Mesenchymal stem cell (in vitro differentiated cells and primary cell): Measurements from ENCODE around the gene OTUD4.

Source experiments
- DNase-seq: peaks from one replicate; pipeline ENCODE4 v3.0.0-alpha.2; 2013
- H2AFZ ChIP-seq: one replicate; pipeline ENCODE4 v1.6.1; 2013; ENCODE audit warnings: low read depth, mild to moderate bottlenecking, control low read depth, inconsistent platforms, low read length, moderate library complexity
- H2AK5ac ChIP-seq: 2 replicates; pipeline ENCODE4 v1.6.1; 2013; ENCODE audit warnings: low read length, moderate library complexity, mild to moderate bottlenecking, inconsistent platforms; ENCODE audit not compliant: severe bottlenecking
- H2BK120ac ChIP-seq: one replicate; pipeline ENCODE4 v1.6.1; 2013; ENCODE audit warnings: low read depth, mild to moderate bottlenecking, inconsistent platforms, low read length, moderate library complexity
- H2BK12ac ChIP-seq, 2 experiments: one replicate each; pipeline ENCODE4 v1.6.1; 2013; ENCODE audit warnings: inconsistent platforms in 2 of 2, low read length in 2 of 2, mild to moderate bottlenecking in 2 of 2, moderate library complexity in 2 of 2, control low read depth in 1 of 2
- H2BK15ac ChIP-seq: one replicate; pipeline ENCODE4 v1.6.1; 2013; ENCODE audit warnings: mild to moderate bottlenecking, low read depth, inconsistent platforms; ENCODE audit not compliant: poor library complexity, severe bottlenecking
- H2BK5ac ChIP-seq: 2 replicates; pipeline ENCODE4 v1.6.1; 2013; ENCODE audit warnings: low read depth, mild to moderate bottlenecking, low read length, control low read depth, inconsistent platforms; ENCODE audit not compliant: poor library complexity, severe bottlenecking
- H3K14ac ChIP-seq, 2 experiments: one replicate each; pipeline ENCODE4 v1.6.1; 2013; ENCODE audit warnings: inconsistent platforms in 2 of 2, low read length in 2 of 2, control low read depth in 1 of 2, mild to moderate bottlenecking in 1 of 2, moderate library complexity in 1 of 2
- H3K18ac ChIP-seq, 2 experiments: one replicate each; pipeline ENCODE4 v1.6.1; 2013; ENCODE audit warnings: inconsistent platforms in 2 of 2, low read length in 2 of 2, control low read depth in 1 of 2, low read depth in 1 of 2, mild to moderate bottlenecking in 1 of 2
- H3K23ac ChIP-seq, 2 experiments: one replicate each; pipeline ENCODE4 v1.6.1; 2013; ENCODE audit warnings: inconsistent platforms in 2 of 2, low read length in 2 of 2, mild to moderate bottlenecking in 2 of 2, moderate library complexity in 2 of 2, control low read depth in 1 of 2
- H3K27ac ChIP-seq: 2 replicates; pipeline ENCODE4 v1.5.1; 2013; ENCODE audit warnings: mild to moderate bottlenecking, moderate library complexity, low read length, control low read depth, inconsistent platforms; ENCODE audit not compliant: poor library complexity, severe bottlenecking
- H3K27me3 ChIP-seq, 2 experiments: 2 replicates each; pipeline versions ENCODE4 v1.6.1 to v1.7.0; 2013; ENCODE audit warnings: low read length in 2 of 2, mild to moderate bottlenecking in 2 of 2, moderate library complexity in 2 of 2, control low read depth in 1 of 2, inconsistent platforms in 1 of 2; ENCODE audit not compliant: control insufficient read depth in 1 of 2, insufficient read depth in 1 of 2
- H3K36me3 ChIP-seq, 2 experiments: 2 replicates each; pipeline versions ENCODE4 v1.6.1 to v1.7.0; 2013; ENCODE audit warnings: low read length in 2 of 2, control low read depth in 1 of 2, inconsistent platforms in 1 of 2, low read depth in 1 of 2, mild to moderate bottlenecking in 1 of 2; ENCODE audit not compliant: insufficient read depth in 2 of 2, control insufficient read depth in 1 of 2
- H3K4ac ChIP-seq, 2 experiments: one replicate each; pipeline ENCODE4 v1.6.1; 2013; ENCODE audit warnings: inconsistent platforms in 2 of 2, low read length in 2 of 2, mild to moderate bottlenecking in 2 of 2, moderate library complexity in 2 of 2, control low read depth in 1 of 2, low read depth in 1 of 2
- H3K4me1 ChIP-seq: 2 replicates; pipeline ENCODE4 v1.6.1; 2013; ENCODE audit warnings: low read depth, low read length, control low read depth; ENCODE audit not compliant: control insufficient read depth, insufficient read depth
- H3K4me2 ChIP-seq: 2 replicates; pipeline ENCODE4 v1.6.1; 2013; ENCODE audit warnings: low read length, mild to moderate bottlenecking, inconsistent platforms; ENCODE audit not compliant: poor library complexity, severe bottlenecking
- H3K4me3 ChIP-seq, 2 experiments: 2 replicates each; pipeline versions ENCODE4 v1.5.1 to v1.7.0; 2013; ENCODE audit warnings: low read length in 2 of 2, mild to moderate bottlenecking in 2 of 2, control low read depth in 1 of 2, low read depth in 1 of 2; ENCODE audit not compliant: insufficient read depth in 1 of 2
- H3K79me1 ChIP-seq: replicated peaks from 2 replicates; pipeline ENCODE4 v1.6.1; 2013; ENCODE audit warnings: mild to moderate bottlenecking, control low read depth, low read length, inconsistent platforms; ENCODE audit not compliant: poor library complexity, severe bottlenecking
- H3K9ac ChIP-seq: 2 replicates; pipeline ENCODE4 v1.7.0; 2013; ENCODE audit warnings: mild to moderate bottlenecking, low read length, moderate library complexity
- H3K9me3 ChIP-seq: 2 replicates; pipeline ENCODE4 v1.7.0; 2013; ENCODE audit warnings: mild to moderate bottlenecking, low read length; ENCODE audit not compliant: control insufficient read depth
- H4K8ac ChIP-seq: one replicate; pipeline ENCODE4 v1.6.1; 2013; ENCODE audit warnings: inconsistent platforms, mild to moderate bottlenecking, low read length, moderate library complexity
- H4K91ac ChIP-seq: one replicate; pipeline ENCODE4 v1.6.1; 2013; ENCODE audit warnings: mild to moderate bottlenecking, low read length, inconsistent platforms
- whole genome bisulfite sequencing: methylation state at CpG from one replicate; pipeline ENCODE4 v1.1.7; 2013; ENCODE audit warnings: mixed read lengths; 5-methylcytosine and 5-hydroxymethylcytosine counted together

Gene OTUD4

DNA sequence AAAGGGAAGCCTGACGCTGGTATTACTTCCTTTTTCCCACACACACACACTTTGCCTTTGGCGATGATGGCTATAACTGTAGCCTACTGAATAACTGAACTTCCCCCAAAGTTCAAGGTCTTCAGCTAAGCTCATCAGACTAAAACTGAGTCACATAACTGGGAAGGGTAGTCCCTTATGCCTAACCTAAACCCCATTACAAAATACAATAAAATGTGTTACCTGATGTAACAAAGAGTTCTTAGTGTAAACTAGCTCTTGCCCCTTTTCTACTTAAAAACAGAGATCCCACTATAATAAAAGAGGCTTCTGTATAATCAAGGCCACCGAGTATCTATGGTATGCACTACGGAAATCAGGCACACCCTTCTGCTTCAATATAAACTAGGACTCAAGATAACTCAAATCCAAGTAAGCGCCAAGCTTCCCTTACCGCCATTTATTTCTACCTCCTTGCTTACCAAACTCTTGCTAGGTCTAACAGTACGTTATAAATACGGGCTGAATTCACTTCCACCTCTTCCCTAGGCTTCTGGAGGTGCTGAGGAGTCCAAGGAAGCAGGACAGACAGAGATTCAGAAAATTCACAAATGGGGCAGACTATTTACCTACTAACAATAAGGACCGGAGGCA is 2.4 kb downstream of the OTUD4 start:
- H3K27ac ChIP-seq, result peak overlapping the region; percentile 46
- H3K14ac ChIP-seq, result no peak overlapping the region
- H3K18ac ChIP-seq, result peak overlapping the region in 1 of 2 experiments; percentile 9
- H3K27me3 ChIP-seq, result no peaks in the 10 kb centered on the region
- no peak overlapping the region for H4K91ac ChIP-seq
- peak overlapping the region; percentile 83 for H3K4me2 ChIP-seq
- no peak overlapping the region for H2AK5ac ChIP-seq
- H3K36me3 ChIP-seq, result peaks cover 0 to 5% of the 10 kb centered on the region in 2 experiments
- peaks cover 5% of the 10 kb centered on the region for H3K79me1 ChIP-seq
- DNase-seq, result peak; percentile 54
- H4K8ac ChIP-seq, result no peak overlapping the region
- no peak overlapping the region for H2BK5ac ChIP-seq
- H3K9ac ChIP-seq, result peak overlapping the region; percentile 94
- peak overlapping the region in 1 of 2 experiments; percentile 69 for H3K4ac ChIP-seq
- no peak overlapping the region for H2BK12ac ChIP-seq
- no peak overlapping the region for H2BK120ac ChIP-seq
- H2BK15ac ChIP-seq, result no peak overlapping the region
- 8% methylated on average over 9 of the region's 9 CpGs for WGBS
- no peaks in the 10 kb centered on the region for H3K9me3 ChIP-seq
- peaks cover 4% of the 10 kb centered on the region for H3K4me1 ChIP-seq
- H3K23ac ChIP-seq, result no peak overlapping the region
- peak overlapping the region in 1 of 2 experiments; percentile 89 for H3K4me3 ChIP-seq
- H2AFZ ChIP-seq, result no peak overlapping the region

DNA sequence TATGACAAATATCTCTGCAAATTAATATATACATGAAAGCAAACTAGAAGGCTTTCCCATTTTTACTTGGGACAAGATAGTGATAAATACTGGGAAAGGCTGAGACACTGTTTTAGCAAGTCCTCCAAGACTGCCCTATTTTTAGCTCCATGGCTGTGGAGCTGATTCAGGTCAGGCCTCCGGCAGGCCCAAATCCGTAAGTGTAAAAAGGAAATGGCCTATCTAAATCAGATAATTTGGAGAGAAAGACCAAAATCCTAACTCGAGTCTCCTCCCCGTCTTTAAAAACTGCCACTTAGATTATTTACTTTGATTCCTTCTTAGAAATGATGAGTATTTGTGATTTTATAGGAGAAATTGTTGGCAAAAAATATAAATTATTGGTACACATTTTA is 2.9 kb downstream of the OTUD4 start:
- H3K4me1 ChIP-seq, result peaks cover 4% of the 10 kb centered on the region
- no peak overlapping the region for H2BK12ac ChIP-seq
- no peak overlapping the region for H3K14ac ChIP-seq
- H2BK120ac ChIP-seq, result no peak overlapping the region
- peak overlapping the region; percentile 94 for H3K9ac ChIP-seq
- H2BK5ac ChIP-seq, result no peak overlapping the region
- H3K27me3 ChIP-seq, result no peaks in the 10 kb centered on the region
- no peak overlapping the region for H3K23ac ChIP-seq
- no CpG with 5 or more reads among the region's 4 CpGs for WGBS
- no peak overlapping the region for H2AK5ac ChIP-seq
- H2BK15ac ChIP-seq, result no peak overlapping the region
- peak overlapping the region; percentile 3 for H3K27ac ChIP-seq
- H4K8ac ChIP-seq, result no peak overlapping the region
- H3K36me3 ChIP-seq, result peaks cover 0 to 5% of the 10 kb centered on the region in 2 experiments
- H3K18ac ChIP-seq, result no peak overlapping the region
- H3K4ac ChIP-seq, result no peak overlapping the region
- DNase-seq, result peak; percentile 67
- peak overlapping the region in 1 of 2 experiments; percentile 89 for H3K4me3 ChIP-seq
- H3K4me2 ChIP-seq, result peak overlapping the region; percentile 83
- H3K79me1 ChIP-seq, result peaks cover 5% of the 10 kb centered on the region
- no peak overlapping the region for H2AFZ ChIP-seq
- no peak overlapping the region for H4K91ac ChIP-seq
- no peaks in the 10 kb centered on the region for H3K9me3 ChIP-seq

DNA sequence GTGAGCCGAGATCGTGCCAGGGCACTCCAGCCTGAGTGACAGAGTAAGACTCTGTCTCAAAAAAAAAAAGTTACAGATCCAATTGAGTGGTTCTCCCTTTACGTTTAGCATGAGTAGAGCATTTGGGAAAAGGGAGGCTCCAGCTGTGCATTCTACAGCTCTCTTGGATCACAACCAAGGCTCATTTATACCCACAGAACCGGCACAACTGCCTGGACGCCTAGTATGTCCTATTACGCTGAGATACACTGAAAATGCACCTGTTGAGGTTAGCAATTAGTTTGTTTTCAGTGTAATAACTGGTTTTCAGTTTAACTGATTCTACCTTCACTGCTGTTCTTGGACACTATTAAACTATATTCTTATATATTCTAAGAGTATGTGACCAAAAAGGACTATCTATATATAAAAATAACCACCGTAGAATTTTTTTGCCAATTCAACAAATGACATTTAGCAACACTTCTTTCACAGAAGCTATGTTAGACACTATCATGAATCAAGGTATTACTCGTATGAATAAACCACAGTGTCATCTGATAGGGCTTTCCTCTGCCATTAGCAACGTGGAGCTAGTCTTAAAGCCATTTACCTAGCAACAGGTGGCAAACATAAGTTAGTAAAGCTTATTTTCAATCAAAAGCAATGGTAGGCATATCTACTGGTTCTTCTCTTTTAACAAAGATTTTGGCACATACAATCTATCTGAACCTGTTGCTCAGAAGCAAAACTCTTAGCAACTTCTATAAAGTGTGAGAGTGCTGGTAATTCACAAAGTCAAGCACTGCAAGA is 3.6 kb downstream of the OTUD4 start:
- no peak overlapping the region for H4K91ac ChIP-seq
- H2BK12ac ChIP-seq, result peak overlapping the region in 1 of 2 experiments; percentile 83
- no peak overlapping the region for H2AFZ ChIP-seq
- peak; percentile 10 for DNase-seq
- WGBS, result 88% methylated on average over 7 of the region's 9 CpGs
- peaks cover 7% of the 10 kb centered on the region for H3K79me1 ChIP-seq
- no peak overlapping the region for H3K14ac ChIP-seq
- H3K4me3 ChIP-seq, result peak overlapping the region in 1 of 2 experiments; percentile 89
- H3K27me3 ChIP-seq, result no peaks in the 10 kb centered on the region
- no peak overlapping the region for H3K27ac ChIP-seq
- H2BK5ac ChIP-seq, result no peak overlapping the region
- H4K8ac ChIP-seq, result no peak overlapping the region
- peak overlapping the region; percentile 13 for H3K4me2 ChIP-seq
- no peak overlapping the region for H2BK120ac ChIP-seq
- H3K4me1 ChIP-seq, result peaks cover 4% of the 10 kb centered on the region
- peak overlapping the region; percentile 94 for H3K9ac ChIP-seq
- no peak overlapping the region for H2BK15ac ChIP-seq
- H3K23ac ChIP-seq, result no peak overlapping the region
- peak overlapping the region in 1 of 2 experiments; percentile 23 for H3K18ac ChIP-seq
- no peak overlapping the region for H2AK5ac ChIP-seq
- H3K9me3 ChIP-seq, result no peaks in the 10 kb centered on the region
- H3K4ac ChIP-seq, result no peak overlapping the region
- peaks cover 2 to 10% of the 10 kb centered on the region in 2 experiments for H3K36me3 ChIP-seq

DNA sequence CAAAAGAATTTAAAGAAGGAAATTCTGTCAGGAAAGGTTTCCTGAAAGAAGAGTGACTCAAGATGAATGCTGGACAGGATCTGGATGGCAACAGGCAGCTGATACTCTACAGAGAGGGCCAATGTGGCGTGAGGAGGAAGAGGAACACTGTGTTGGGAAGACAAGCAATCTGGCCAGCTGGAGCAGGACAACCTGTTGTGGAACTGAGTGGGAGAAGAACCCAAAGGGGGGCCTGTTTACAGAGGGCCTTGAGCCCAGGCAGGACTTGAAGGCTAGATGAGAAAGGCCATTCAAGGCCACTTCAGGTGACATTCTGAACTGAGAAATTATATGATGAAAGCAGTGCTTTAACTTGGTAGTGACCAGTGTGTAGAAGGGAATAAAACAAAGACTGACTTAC is 8.5 kb downstream of the OTUD4 start:
- Histone ChIP-seq H3K14ac (no peak overlapping the region), H2BK120ac (no peak overlapping the region), H3K9ac (no peak overlapping the region), H3K4me3 (no peak overlapping the region), H3K4ac (no peak overlapping the region), H3K18ac (no peak overlapping the region), H3K4me1 (peaks cover 3% of the 10 kb centered on the region), H2AFZ (no peak overlapping the region), H2BK5ac (no peak overlapping the region), H3K36me3 (peaks cover 10 to 44% of the 10 kb centered on the region in 2 experiments), H3K4me2 (no peak overlapping the region), H2BK15ac (no peak overlapping the region), H4K91ac (no peak overlapping the region), H3K9me3 (no peaks in the 10 kb centered on the region), H2BK12ac (no peak overlapping the region), H3K79me1 (peaks cover 13% of the 10 kb centered on the region), H3K27ac (no peak overlapping the region), H3K23ac (no peak overlapping the region), H2AK5ac (no peak overlapping the region), H3K27me3 (no peaks in the 10 kb centered on the region), H4K8ac (no peak overlapping the region)
- 94% methylated on average over 1 of the region's 1 CpG for WGBS
- no peak for DNase-seq
